ENCODE results near the gene OR6C4. TPM values are rescaled to one million over a fixed set of nuclear protein-coding genes. Genes with fewer than 3 reads are reported as not detected.

Gene OR6C4
- total RNA-seq, 4 donors from 2014 or later = not detected

Other genes starting within 250 kb of the OR6C4 start
- gene OR6C1, start 235.3 kb upstream of the OR6C4 start, total RNA-seq = not detected
- gene OR6C3, start 218.9 kb upstream of the OR6C4 start, total RNA-seq = not detected
- not detected for gene OR6C75, start 186.6 kb upstream of the OR6C4 start, total RNA-seq
- gene OR6C65, start 149.1 kb upstream of the OR6C4 start, total RNA-seq = not detected
- gene OR6C76, start 123.3 kb upstream of the OR6C4 start, total RNA-seq = not detected
- gene OR6C2, start 105.5 kb upstream of the OR6C4 start, total RNA-seq = not detected
- gene OR6C70, start 79.5 kb upstream of the OR6C4 start, total RNA-seq = not detected
- gene OR6C68, start 57.2 kb upstream of the OR6C4 start, total RNA-seq = not detected
- gene OR2AP1, start 22.9 kb downstream of the OR6C4 start, total RNA-seq = not detected
- gene OR10P1, start 87.3 kb downstream of the OR6C4 start, total RNA-seq = not detected
- 10 to 100 TPM; 13.1 to 29.0 (median 27.0) TPM for gene ITGA7, start 158.3 kb downstream of the OR6C4 start, total RNA-seq
- 100 to 1,000 TPM in 3 of 4 donors, 10 to 100 TPM in 1; 72.6 to 332 (median 248) TPM for gene BLOC1S1, start 166.4 kb downstream of the OR6C4 start, total RNA-seq
- 100 to 1,000 TPM in 1 of 4 donors, 10 to 100 TPM in 3; 47.0 to 113 (median 90.9) TPM for gene RDH5, start 170.8 kb downstream of the OR6C4 start, total RNA-seq
- gene CD63, start 179.4 kb downstream of the OR6C4 start, total RNA-seq = 100 to 1,000 TPM; 139 to 433 (median 351) TPM
- gene GDF11, start 193.5 kb downstream of the OR6C4 start, total RNA-seq = 10 to 100 TPM in 1 of 4 donors, 1 to 10 TPM in 1, under 1 TPM in 2; 0.35 to 14.9 (median 1.1) TPM

Data from Peyer's patch (tissue), 4 donors.